ENCODE results near the gene SRSF10.
"Not testable (repeated sequence)": the region's sequence is repeated elsewhere in the genome, so short reads cannot be mapped to it uniquely, and the experiment has no call there.

Gene SRSF10

DNA sequence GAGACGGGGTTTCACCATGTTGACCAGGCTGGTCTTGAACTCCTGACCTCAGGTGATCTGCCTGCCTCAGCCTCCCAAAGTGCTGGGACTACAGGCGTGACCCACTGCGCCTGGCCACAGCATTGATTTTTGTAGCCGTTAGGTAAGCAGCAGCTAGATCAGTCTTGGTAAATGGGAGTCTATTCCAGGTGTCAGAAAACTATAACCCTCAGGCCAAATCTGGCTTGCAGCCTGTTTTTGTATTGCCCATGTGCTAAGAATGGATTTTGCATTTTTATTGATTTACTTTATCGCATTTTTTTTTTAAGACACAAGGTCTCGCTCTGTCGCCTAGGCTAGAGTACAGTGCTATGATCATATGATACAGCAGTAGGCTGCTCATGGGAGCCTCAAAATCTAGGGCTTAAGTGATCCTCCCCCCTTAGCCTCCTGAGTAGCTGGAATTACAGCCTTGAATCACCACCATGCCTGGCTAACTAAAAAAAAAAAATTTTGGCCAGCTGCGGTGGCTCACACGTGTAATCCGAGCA lies 16.6 kb upstream of the SRSF10 start:
- no peak for DNase-seq

DNA sequence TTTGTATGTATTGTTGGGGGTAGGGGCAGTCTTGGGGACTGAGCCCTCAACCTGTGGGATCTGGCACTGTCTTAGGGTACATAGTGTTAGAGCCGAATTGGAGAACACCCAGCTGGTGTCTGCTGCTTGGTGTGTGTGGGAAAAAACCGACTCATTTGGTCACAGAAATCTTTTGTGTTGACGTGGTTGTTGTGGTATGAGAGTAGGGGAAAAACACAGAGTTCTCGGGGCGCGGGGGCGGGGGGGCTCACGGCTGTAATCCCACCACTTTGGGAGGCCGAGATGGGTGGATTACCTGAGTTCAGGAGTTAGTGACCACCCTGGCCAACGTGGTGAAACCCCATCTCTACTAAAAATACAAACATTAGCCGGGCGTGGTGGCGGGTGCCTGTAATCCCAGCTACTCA lies 15.3 kb upstream of the SRSF10 start:
- DNase-seq = no peak

DNA sequence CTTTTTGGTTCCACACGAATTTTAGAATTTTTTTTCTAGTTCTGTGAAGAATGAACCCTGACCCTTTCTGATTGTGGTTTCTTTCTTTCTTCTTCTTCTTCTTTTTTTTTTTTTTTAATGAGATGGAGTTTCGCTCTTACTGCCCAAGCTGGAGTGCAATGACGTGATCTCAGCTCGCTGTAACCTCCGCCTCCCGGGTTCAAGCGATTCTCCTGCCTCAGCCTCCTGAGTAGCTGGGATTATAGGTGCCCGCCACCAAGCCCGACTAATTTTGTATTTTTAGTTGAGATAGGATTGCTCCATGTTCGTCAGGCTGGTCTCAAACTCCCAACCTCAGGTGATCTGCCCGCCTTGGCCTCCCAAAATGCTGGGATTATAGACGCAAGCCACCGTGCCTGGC lies 11.9 kb upstream of the SRSF10 start:
- DNase-seq = not testable (repeated sequence)

- no peak for DNase-seq
Observed at GRCh38 chr1:23989263-23989662, 9.1 kb upstream of the SRSF10 start.

DNA sequence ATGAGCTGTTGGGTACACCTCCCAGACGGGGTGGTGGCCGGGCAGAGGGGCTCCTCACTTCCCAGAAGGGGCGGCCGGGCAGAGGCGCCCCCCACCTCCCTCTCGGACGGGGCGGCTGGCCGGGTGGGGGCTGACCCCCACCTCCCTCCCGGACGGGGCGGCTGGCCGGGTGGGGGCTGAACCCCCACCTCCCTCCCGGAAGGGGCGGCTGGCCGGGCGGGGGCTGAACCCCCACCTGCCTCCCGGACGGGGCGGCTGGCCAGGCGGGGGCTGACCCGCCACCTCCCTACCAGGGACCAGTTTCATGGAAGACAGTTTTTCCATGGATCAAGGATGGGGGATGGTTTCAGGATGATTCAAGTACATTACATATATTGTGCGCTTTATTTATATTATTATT lies 6.9 kb upstream of the SRSF10 start:
- not testable (repeated sequence) for DNase-seq

- DNase-seq = no peak
Observed at GRCh38 chr1:23984417-23985186, 4.5 kb upstream of the SRSF10 start.

DNA sequence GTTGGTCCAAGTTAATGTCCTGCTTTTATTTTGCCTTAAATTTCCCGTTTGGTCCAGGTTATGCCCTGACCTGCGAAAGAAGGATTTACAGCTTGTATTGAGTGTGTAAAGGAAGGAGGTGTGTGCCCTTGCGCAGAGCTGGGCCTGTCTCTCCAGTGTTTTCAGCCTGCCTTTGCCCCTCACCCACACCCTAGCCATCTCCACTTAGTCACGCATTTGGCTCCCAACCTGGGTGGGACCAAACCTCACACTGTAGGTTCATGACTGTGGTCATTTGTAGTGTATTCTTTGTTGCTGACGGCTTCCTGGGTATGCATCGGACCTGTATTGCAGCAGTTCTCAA lies 572 bp upstream of the SRSF10 start:
- DNase-seq = no peak

GRCh38 chr1:23979387-23979880 lies 693 bp downstream of the SRSF10 start:
- DNase-seq = no peak

DNA sequence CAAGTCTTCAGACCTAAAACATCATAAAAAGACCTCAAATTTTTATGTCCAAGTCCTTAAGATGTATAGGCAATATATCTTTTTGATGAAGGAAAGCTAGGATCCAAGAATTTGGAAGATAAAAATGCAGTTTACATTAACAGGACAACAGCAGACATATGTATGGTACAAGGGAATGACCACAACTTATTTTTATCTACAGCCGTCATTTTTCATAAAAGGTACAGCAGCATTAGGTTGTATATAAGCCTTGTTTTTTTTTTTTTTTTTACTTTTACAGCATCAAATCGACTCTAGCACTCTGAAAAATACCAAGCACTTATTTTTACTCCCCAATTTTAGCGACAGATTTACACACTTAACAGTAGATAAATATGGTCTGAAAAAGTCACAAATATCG lies 1.3 kb downstream of the SRSF10 start:
- DNase-seq = no peak

DNA sequence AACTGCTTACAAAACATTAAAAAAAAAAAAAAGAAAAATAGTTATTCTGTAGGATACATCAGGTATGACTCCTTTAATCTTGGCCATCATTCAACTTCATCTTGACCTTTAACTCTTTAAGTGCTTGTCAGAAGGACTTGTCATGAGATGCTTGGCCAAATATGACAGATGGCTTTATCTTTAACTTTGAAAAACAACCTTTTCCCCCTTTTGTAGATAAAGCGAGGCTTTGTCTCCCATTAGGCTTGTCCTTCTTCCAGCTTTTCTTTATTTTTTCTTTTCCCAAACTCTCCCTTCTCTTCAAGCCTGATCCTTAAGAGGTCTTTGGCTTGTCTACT lies 2.3 kb downstream of the SRSF10 start:
- DNase-seq = no peak

DNA sequence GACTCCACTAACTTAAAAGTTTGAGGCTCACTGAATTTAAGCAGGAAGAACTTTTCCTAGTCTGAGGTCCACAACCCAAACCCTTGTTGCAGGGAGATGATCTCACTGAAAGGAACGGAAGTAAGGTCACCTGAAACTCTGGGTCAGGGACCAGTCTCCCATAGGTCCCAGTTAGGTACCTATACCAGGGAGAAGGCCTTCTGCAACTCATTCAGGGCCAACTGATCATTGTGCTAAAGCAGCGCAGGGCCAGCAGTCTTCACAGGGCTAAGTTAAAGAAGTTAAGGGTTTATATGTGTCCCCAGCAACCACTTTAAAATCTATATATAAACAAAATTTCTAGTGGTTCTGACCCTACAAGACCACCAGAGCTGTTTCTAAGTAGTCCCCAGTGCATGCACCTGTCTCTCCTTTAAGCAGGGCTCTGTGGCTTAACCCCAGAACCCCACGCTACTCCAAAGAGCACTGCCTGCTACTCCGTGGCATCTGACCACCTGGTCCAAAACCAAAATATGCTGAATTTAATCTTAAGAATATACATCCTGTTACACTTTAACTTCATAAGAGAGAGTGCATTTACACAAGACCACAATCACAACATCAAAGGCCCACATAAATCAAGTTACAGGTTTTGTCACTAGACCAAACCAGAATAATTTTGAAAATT lies 2.8 kb downstream of the SRSF10 start:
- no peak for DNase-seq

DNA sequence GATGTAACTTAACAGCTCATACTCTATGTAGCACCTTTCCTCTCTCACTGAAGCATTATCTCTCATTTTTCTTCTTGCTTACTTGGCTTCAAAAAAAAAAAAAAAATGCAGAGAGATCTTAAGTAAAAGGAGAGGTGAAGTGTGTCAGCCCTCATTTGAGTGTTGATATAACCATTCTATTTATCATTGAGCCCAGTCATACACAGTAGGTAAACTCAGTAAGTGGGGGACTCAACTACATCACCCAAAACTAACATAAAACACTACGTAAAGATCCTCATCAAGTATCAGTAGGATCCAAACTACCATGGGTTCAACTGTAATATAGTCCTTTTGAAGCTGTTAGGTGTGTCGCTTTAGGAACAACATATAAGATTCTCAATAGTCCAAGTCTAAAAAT lies 12.3 kb downstream of the SRSF10 start:
- no peak for DNase-seq

DNA sequence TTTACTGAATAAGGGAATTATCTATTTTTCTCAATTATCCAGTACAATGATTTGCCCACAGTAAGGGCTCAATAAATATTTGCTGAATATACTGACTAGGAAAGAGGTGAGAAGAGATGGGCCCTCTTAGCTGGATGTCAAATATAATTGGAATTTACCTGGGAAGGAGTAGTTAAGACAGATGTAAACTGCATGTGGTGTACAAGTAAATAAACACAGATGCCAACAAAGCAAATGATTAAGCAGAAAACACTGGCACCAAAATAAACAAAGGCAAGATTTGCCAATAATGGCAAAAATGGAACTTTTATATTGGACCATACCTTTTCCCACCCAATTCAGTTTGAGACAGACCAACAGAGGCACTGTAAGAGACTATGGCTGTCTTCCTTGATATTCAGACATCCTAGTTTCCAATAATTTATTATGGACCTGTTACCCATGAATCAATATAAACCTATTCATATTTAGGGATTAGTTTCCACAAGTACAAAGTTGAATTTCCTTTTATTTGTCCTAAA lies 13.1 kb downstream of the SRSF10 start:
- DNase-seq = no peak

GRCh38 chr1:23964790-23965740 lies 15.1 kb downstream of the SRSF10 start:
- no peak for DNase-seq

DNA sequence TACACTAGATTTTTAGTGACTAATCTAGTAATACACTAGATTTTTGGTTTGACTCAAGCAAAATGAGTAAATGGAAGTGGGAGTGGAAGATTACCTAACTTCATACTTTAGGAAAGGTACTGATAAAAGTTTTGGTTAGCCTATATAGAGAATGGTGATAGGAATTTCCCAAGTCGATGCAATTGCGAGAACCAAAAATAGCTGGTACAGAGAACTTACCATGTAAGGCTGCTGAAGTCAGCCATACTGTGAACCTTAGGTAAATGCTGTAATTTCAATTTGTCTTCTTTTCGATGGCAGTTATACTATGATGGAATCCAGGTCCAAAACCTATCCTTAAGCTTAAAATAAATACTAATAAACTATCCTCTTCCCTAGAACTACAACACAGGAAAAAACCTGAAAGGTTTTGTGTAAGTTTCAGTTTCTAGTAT lies 15.9 kb downstream of the SRSF10 start:
- no peak for DNase-seq

DNA sequence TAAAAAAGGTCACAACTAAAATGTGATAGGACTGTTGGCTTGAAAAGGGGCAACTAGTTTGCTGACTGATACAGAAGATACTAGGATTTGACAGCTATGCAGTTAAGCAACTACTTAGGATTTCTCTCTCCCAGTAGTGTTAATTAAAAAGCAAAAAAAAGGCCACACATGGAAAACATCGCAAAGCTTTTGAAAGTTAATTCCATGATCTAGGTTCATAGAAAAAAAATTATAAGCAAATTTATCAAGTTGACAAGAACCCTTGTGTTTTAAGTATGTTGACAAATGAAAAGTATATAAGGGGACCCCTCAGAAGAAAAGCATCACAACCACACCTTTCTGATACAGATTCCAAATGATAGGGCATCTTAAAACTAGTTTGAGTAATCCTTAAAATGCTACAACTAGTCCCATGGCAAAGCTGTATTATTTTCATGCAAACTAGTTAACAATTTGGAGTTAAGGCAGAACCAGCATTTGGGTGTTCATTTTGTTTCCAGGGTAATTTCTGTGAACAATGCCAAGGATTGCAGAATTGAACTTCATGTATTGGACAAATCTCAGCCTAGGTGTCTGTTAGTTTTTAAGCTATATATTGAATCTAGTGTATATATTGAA lies 16.4 kb downstream of the SRSF10 start:
- peak; percentile 15 for DNase-seq

DNA sequence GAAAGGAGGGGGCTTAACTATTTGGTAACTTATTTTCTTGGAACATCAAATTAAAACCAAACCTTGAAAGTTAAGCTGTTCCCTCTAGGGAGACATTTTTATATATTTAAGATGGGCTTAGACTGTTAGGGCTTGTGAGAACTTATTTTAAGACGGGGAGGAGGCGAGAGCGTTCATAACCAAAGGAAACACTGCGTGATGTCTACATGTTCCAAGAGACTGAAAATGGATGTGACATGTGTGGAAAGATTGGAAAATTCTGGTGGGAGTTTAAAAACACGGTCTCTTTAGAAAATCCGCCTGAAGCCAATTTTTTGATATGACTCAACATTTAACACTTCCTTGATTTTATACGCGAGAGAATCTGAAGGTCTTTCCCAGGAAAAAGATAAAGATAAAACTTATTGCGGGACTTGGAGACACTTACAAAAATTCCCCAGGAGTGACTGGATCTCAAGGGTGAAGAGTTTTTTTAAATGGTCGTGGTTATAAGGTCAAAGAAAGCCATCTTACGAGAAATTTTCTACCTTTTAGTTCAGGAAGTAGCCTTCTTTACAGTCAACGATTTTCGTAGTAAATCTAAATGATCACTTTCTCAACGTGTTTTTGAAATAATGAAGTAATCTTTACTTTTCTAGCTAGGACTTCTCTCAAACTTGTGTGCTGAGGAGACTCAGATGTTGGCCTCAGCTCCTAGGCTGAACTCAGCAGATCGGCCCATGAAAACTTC lies 19.7 kb downstream of the SRSF10 start:
- no peak for DNase-seq

DNA sequence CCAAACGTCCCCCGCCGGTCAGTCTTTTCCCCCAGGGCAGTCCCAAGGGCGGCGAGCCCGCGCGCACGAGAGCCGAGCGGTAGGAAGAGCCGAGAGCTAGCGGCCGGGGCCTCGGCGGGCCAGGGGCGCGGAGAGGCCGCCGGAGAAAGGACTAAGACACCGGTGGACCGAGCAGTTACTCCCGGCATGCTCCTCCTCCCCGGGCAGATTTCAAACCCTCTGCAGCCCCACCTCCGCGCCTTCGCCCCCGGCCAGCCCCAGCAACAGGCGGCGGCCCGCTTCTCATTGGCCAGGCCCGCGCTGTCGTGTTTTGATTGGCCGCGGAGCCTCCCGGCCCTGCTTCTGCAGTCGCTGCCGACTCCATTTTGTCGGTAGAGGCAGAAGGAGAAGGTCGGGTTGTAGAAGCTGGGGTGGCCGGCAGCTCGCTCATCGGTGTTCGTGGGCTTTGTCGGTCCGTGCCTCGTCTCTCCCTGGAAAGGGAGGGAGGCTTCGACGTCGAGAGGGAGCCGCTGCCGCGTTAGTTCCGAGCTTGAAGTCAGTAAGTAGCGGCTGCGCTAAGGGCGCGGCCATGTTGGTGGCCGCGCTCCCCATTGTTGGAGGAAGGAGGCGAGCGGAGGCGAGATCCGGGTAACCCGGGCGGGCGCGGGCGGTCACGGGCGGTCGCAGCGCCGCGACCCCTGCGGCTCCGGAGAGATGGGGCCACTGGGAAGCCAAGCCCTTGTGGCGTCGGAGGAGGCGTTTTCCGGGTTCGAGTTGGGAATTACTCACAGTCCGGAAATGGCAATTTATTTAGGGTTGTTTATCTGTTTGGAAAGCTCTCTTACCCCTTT lies 20.5 kb downstream of the SRSF10 start, which contains the start of gene PNRC2:
PNRC2 (plus strand) TSS at position 368 of the 830 bp plus-strand sequence. CDS start 1,630 bp downstream, outside the sequence.
- peak; percentile 97 for DNase-seq

DNA sequence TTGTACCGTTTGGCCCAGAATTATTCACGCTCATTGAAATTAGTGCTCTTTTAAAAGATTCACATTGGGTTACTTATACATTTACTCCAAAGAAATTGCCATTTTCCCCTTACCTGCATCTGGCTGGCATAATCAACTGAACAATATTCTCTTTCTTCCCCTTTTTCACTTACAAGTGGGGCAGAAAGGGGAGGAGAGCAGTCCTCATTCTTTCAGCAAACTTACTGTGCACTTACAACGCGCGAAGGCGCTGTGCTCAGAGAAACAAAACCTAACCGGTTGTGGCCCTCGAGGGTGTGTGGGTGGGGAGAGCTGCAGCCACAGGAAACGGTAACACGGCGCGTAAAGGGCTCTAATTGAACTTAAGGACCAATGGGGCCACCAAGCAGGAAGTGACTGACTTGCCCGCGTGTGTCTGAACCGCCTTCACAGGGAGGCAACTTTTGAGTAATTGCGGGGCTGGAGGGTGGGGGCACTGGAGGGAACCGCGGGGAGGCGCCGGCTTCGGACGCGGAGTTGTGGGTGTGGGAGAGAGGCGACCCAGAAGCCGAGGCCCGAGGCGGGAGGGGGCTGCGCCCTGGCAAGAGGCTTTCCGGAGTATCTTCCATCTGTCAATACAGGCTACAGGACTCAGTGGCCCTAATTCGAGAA lies 21.2 kb downstream of the SRSF10 start:
- peak; percentile 97 for DNase-seq
